SU-DHL-6 (cell line): ENCODE data around the gene ASGR1.
A peak's percentile ranks its signal among the peaks of the same experiment; 100 is the strongest.

Experiments used
- H2AFZ ChIP-seq: fragments of 200-600 bp; sonication (generic); 2 replicates; pipeline ENCODE4 v1.6.1; 2014; ENCODE audit warnings: low read depth, mild to moderate bottlenecking, moderate library complexity, mixed read lengths, antibody characterized with exemption, low read length; ENCODE audit not compliant: severe bottlenecking
- H3F3A ChIP-seq: fragments of 200-600 bp; shearing (Covaris generic); 2 replicates; pipeline ENCODE4 v1.6.0; 2016; ENCODE audit warnings: antibody characterized with exemption, mild to moderate bottlenecking; ENCODE audit not compliant: insufficient read depth
- H3K27ac ChIP-seq: fragments of 200-600 bp; sonication (generic); 2 replicates; pipeline ENCODE4 v1.5.1; 2016; ENCODE audit warnings: low read depth, mild to moderate bottlenecking, low read length, moderate library complexity, mixed read lengths
- H3K27me3 ChIP-seq: fragments of 200-600 bp; sonication (generic), shearing (Covaris generic); 2 replicates; pipeline ENCODE4 v1.6.0; 2014; ENCODE audit warnings: mild to moderate bottlenecking, low read length
- H3K36me3 ChIP-seq: fragments of 200-600 bp; sonication (generic); 2 replicates; pipeline ENCODE4 v1.6.1; 2014; ENCODE audit warnings: mild to moderate bottlenecking, low read length, mixed read lengths
- H3K4me2 ChIP-seq: fragments of 300-600, 200-600 bp; shearing (Covaris generic), sonication (generic); 2 replicates; pipeline ENCODE4 v1.6.0; 2014; ENCODE audit warnings: low read length, low read depth, mild to moderate bottlenecking; ENCODE audit not compliant: poor library complexity, severe bottlenecking
- H3K4me3 ChIP-seq: fragments of 200-600 bp; sonication (generic); 2 replicates; pipeline ENCODE4 v1.5.1; 2014; ENCODE audit warnings: antibody characterized with exemption, low read length, mild to moderate bottlenecking, mixed read lengths; ENCODE audit not compliant: insufficient read depth, poor library complexity, severe bottlenecking
- H3K79me2 ChIP-seq: fragments of 200-600 bp; sonication (generic); 2 replicates; pipeline ENCODE4 v1.6.1; 2014; ENCODE audit warnings: mild to moderate bottlenecking, low read length, moderate library complexity; ENCODE audit not compliant: insufficient read depth
- H3K9ac ChIP-seq: fragments of 200-600 bp; sonication (generic); 2 replicates; pipeline ENCODE4 v1.7.0; 2014; ENCODE audit warnings: mild to moderate bottlenecking, low read length
- H3K9me2 ChIP-seq: fragments of 200-600 bp; sonication (generic); replicated peaks from 2 replicates; pipeline ENCODE4 v1.6.1; 2014; ENCODE audit warnings: low read length; ENCODE audit not compliant: insufficient read depth
- H3K9me3 ChIP-seq: fragments of 200-600 bp; sonication (generic); 2 replicates; pipeline ENCODE4 v1.6.1; 2014; ENCODE audit warnings: low read length, mixed read lengths; ENCODE audit not compliant: insufficient read depth
- H4K20me1 ChIP-seq: fragments of 200-600 bp; sonication (generic); 2 replicates; pipeline ENCODE4 v1.6.1; 2014; ENCODE audit warnings: low read depth, mild to moderate bottlenecking, antibody characterized with exemption, low read length, moderate library complexity, mixed read lengths
- EZH2phosphoT487 ChIP-seq: fragments of 200-600 bp; sonication (generic), shearing (Covaris generic); conservative IDR thresholded peaks from 2 replicates; pipeline ENCODE4 v1.6.1; 2018; ENCODE audit warnings: mild to moderate bottlenecking, antibody characterized with exemption, low read length, moderate library complexity, mixed read lengths
- TF ChIP-seq, protein P1 (sequence below): fragments of 200-600 bp; sonication (generic); IDR thresholded peaks from one replicate; pipeline ENCODE4 v1.5.1; 2017; ENCODE audit warnings: antibody characterized with exemption, mild to moderate bottlenecking, low read length, moderate library complexity; ENCODE audit not compliant: insufficient read depth, poor library complexity, severe bottlenecking

Gene ASGR1

DNA sequence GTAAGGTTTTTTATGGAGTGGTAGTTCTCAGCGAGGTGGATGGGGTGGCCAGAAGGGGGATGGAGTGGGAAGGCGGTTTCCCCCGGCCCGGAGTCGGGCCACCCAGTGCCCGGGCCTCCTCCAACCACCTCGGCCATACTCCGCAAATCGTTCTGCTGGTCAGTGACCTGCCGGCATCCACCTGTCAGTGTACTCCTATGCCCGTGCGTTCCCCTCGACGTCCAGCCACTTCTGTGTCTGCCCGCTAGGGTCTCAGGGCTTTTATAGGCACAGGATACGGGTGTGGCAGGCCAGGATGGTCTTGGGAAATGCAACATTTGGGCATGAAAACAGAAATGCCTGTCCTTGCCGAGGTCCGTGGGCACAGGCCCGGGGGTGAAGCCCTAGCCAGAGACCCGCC lies 45.3 kb downstream of the ASGR1 start:
- no peaks in the 10 kb centered on the region for H3K27me3 ChIP-seq
- no peak overlapping the region for H3K4me3 ChIP-seq
- H4K20me1 ChIP-seq, result no peaks in the 10 kb centered on the region
- no peak overlapping the region for H3K27ac ChIP-seq
- H3K9me2 ChIP-seq, result no peaks in the 10 kb centered on the region
- no peaks in the 10 kb centered on the region for H3K9me3 ChIP-seq
- H3K9ac ChIP-seq, result no peak overlapping the region
- 0 out of 2 replicates have a peak, but pooled peaks cover 6% of the 10 kb centered on the region for H3F3A ChIP-seq
- H2AFZ ChIP-seq, result no peak overlapping the region
- H3K36me3 ChIP-seq, result no peaks in the 10 kb centered on the region
- H3K79me2 ChIP-seq, result no peaks in the 10 kb centered on the region
- H3K4me2 ChIP-seq, result no peak overlapping the region
- TF ChIP-seq, protein P1, sequence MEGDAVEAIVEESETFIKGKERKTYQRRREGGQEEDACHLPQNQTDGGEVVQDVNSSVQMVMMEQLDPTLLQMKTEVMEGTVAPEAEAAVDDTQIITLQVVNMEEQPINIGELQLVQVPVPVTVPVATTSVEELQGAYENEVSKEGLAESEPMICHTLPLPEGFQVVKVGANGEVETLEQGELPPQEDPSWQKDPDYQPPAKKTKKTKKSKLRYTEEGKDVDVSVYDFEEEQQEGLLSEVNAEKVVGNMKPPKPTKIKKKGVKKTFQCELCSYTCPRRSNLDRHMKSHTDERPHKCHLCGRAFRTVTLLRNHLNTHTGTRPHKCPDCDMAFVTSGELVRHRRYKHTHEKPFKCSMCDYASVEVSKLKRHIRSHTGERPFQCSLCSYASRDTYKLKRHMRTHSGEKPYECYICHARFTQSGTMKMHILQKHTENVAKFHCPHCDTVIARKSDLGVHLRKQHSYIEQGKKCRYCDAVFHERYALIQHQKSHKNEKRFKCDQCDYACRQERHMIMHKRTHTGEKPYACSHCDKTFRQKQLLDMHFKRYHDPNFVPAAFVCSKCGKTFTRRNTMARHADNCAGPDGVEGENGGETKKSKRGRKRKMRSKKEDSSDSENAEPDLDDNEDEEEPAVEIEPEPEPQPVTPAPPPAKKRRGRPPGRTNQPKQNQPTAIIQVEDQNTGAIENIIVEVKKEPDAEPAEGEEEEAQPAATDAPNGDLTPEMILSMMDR, result no peak

GRCh38 chr17:7133424-7133823 lies 45.7 kb downstream of the ASGR1 start:
- 0 out of 2 replicates have a peak, but pooled peaks cover 6% of the 10 kb centered on the region for H3F3A ChIP-seq
- H3K79me2 ChIP-seq, result no peaks in the 10 kb centered on the region
- H4K20me1 ChIP-seq, result no peaks in the 10 kb centered on the region
- H2AFZ ChIP-seq, result no peak overlapping the region
- H3K9me3 ChIP-seq, result no peaks in the 10 kb centered on the region
- H3K9ac ChIP-seq, result no peak overlapping the region
- H3K4me3 ChIP-seq, result no peak overlapping the region
- no peak for TF ChIP-seq EZH2phosphoT487
- TF ChIP-seq, protein P1, result peak; percentile 33
- H3K27ac ChIP-seq, result no peak overlapping the region
- H3K27me3 ChIP-seq, result no peaks in the 10 kb centered on the region
- no peaks in the 10 kb centered on the region for H3K36me3 ChIP-seq
- no peaks in the 10 kb centered on the region for H3K9me2 ChIP-seq
- H3K4me2 ChIP-seq, result no peak overlapping the region

DNA sequence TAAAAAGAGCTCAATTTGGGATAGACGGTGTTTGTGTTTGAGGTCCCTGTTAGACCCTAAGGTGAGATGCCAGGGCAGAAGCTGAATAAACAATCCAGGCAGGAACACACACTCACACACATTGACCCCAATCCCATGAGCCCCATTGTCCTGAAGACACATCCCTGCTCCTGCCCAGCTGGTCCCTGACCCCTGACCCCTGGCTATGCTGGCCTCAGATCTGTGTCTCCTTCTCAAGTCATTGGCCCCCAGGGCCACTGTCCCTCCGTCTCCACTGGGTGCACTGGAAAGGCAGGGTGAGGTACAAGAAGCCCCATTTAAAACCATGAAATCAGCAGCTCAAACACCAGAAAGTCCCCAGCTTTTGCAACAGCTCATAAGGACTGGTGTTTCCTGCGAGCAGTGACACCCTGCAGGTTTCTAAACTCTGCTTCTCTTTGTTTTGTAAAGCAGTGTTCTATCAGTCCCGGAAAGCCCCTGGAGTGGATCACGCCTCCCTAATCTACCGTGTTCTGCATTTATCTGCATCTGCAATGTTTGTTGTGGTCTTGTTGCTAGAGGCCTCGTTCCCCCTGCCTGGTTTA lies 46.6 kb downstream of the ASGR1 start:
- no peak for TF ChIP-seq EZH2phosphoT487
- TF ChIP-seq, protein P1, result no peak
- Histone ChIP-seq H3K9ac (no peak overlapping the region), H3K79me2 (no peaks in the 10 kb centered on the region), H2AFZ (no peak overlapping the region), H3K9me3 (no peaks in the 10 kb centered on the region), H3F3A (0 out of 2 replicates have a peak, but pooled peaks cover 6% of the 10 kb centered on the region), H3K9me2 (no peaks in the 10 kb centered on the region), H3K27ac (no peak overlapping the region), H3K27me3 (no peaks in the 10 kb centered on the region), H3K4me2 (no peak overlapping the region), H3K4me3 (no peak overlapping the region), H4K20me1 (no peaks in the 10 kb centered on the region), H3K36me3 (no peaks in the 10 kb centered on the region)
